H1 (cell line): ENCODE results near the gene EPHA1. TPM values are rescaled to one million over a fixed set of nuclear protein-coding genes. Genes with fewer than 3 reads are reported as not detected.

Source experiments
- CTCF ChIA-PET: fragments of 300-600 bp; sonication (Branson Sonifier 250); formaldehyde crosslinking; loops from one replicate; lab custom pipeline; 2021; ENCODE audit not compliant: partially characterized antibody; lab: Charles Lee
- POLR2A ChIA-PET: fragments of 300-600 bp; sonication (Branson Sonifier 250); formaldehyde crosslinking; loops from one replicate; lab custom pipeline; 2021; ENCODE audit warnings: inconsistent platforms; ENCODE audit not compliant: partially characterized antibody; lab: Charles Lee
- DNase-seq, 2 experiments: peaks; one replicate each; pipeline versions ENCODE4 v3.0.0 to v3.0.0-alpha.2; 2010 to 2022; ENCODE audit warnings: low spot score in 2 of 2, low read depth in 1 of 2, mixed read lengths in 1 of 2
- FAIRE-seq: peaks from 2 replicates; lab custom pipeline; 2011; peaks lifted over from hg19 to GRCh38; lab: Jason Lieb, UNC
- H2AFZ ChIP-seq: 2 replicates; pipeline ENCODE4 v1.8.1; 2012; ENCODE audit warnings: low read length, inconsistent platforms
- H2AK5ac ChIP-seq: 2 replicates; pipeline ENCODE4 v1.6.1; 2013; ENCODE audit warnings: low read depth, low read length
- H2BK120ac ChIP-seq: replicated peaks from 2 replicates; pipeline ENCODE3; 2013; ENCODE audit warnings: low read depth, low read length, inconsistent platforms
- H2BK12ac ChIP-seq: 2 replicates; pipeline ENCODE4 v1.6.1; 2013; ENCODE audit warnings: low read depth, low read length
- H2BK15ac ChIP-seq: 2 replicates; pipeline ENCODE4 v1.6.1; 2013; ENCODE audit warnings: low read length
- H2BK20ac ChIP-seq: 2 replicates; pipeline ENCODE4 v1.6.1; 2013; ENCODE audit warnings: low read length
- H2BK5ac ChIP-seq: 2 replicates; pipeline ENCODE4 v1.6.1; 2013; ENCODE audit warnings: low read depth, low read length
- H3K14ac ChIP-seq: 2 replicates; pipeline ENCODE4 v1.6.1; 2013; ENCODE audit warnings: inconsistent platforms; ENCODE audit not compliant: insufficient read length
- H3K18ac ChIP-seq: 2 replicates; pipeline ENCODE4 v1.6.1; 2013; ENCODE audit warnings: low read length; ENCODE audit errors: extremely low read depth
- H3K23ac ChIP-seq: 2 replicates; pipeline ENCODE4 v1.6.1; 2013; ENCODE audit warnings: inconsistent platforms; ENCODE audit not compliant: insufficient read length
- H3K23me2 ChIP-seq: 2 replicates; pipeline ENCODE4 v1.6.1; 2013; ENCODE audit warnings: low read depth, low read length
- H3K27ac ChIP-seq: 2 replicates; pipeline ENCODE4 v1.6.1; 2011; ENCODE audit warnings: low read depth, low read length, inconsistent platforms
- H3K27me3 ChIP-seq, 4 experiments: replicated peaks in 1 of 4; 1 replicate in 1 of 4; 2 replicates in 3 of 4; pipeline versions ENCODE4 v1.6.1 to v1.8.1; 2011 to 2013; ENCODE audit warnings: low read length in 3 of 4, mild to moderate bottlenecking in 3 of 4, inconsistent platforms in 2 of 4, mixed read lengths in 2 of 4, moderate library complexity in 1 of 4; ENCODE audit not compliant: control insufficient read depth in 3 of 4, insufficient read depth in 3 of 4; ENCODE audit errors: extremely low read depth in 1 of 4
- H3K36me3 ChIP-seq, 4 experiments: 2 replicates each; pipeline versions ENCODE4 v1.6.1 to v1.8.1; 2011 to 2013; ENCODE audit warnings: mild to moderate bottlenecking in 4 of 4, low read length in 3 of 4, moderate library complexity in 2 of 4, control low read depth in 1 of 4, inconsistent platforms in 1 of 4; ENCODE audit not compliant: insufficient read depth in 4 of 4, control insufficient read depth in 2 of 4
- H3K4ac ChIP-seq: replicated peaks from 2 replicates; pipeline ENCODE3; 2013; ENCODE audit warnings: low read length, low read depth, mixed read lengths, inconsistent platforms; ENCODE audit not compliant: insufficient read length
- H3K4me1 ChIP-seq, 4 experiments: replicated peaks in 1 of 4; 1 replicate in 1 of 4; 2 replicates in 3 of 4; pipeline versions ENCODE4 v1.6.1 to v1.8.1; 2011 to 2013; ENCODE audit warnings: low read length in 3 of 4, inconsistent platforms in 2 of 4, mixed read lengths in 1 of 4; ENCODE audit not compliant: insufficient read depth in 4 of 4, control insufficient read depth in 3 of 4
- H3K4me2 ChIP-seq, 2 experiments: 2 replicates each; pipeline versions ENCODE4 v1.6.1 to v1.8.1; 2011 to 2013; ENCODE audit warnings: low read depth in 2 of 2, low read length in 2 of 2, control low read depth in 1 of 2, inconsistent platforms in 1 of 2, mild to moderate bottlenecking in 1 of 2; ENCODE audit not compliant: insufficient read depth in 1 of 2
- H3K4me3 ChIP-seq, 4 experiments: fragments of 200-600, 300-600 bp in 1 of 4; sonication (generic), shearing (Covaris generic), sonication (Bioruptor Twin) in 1 of 4; 2 replicates each; pipeline versions ENCODE4 v1.5.1 to v1.8.1; 2011 to 2016; ENCODE audit warnings: low read length in 4 of 4, low read depth in 3 of 4, control low read depth in 2 of 4, inconsistent platforms in 2 of 4, mild to moderate bottlenecking in 2 of 4, mixed read lengths in 1 of 4, moderate library complexity in 1 of 4; ENCODE audit not compliant: insufficient read depth in 2 of 4; ENCODE audit errors: extremely low read depth in 1 of 4
- H3K56ac ChIP-seq: replicated peaks from 2 replicates; pipeline ENCODE3; 2013; ENCODE audit warnings: low read depth, mild to moderate bottlenecking, mixed read lengths, low read length, inconsistent platforms; ENCODE audit not compliant: insufficient read length
- H3K79me1 ChIP-seq: 2 replicates; pipeline ENCODE4 v1.6.1; 2013; ENCODE audit warnings: low read depth, low read length, control low read depth
- H3K79me2 ChIP-seq, 2 experiments: 2 replicates each; pipeline versions ENCODE4 v1.6.1 to v1.8.1; 2012 to 2013; ENCODE audit warnings: low read length in 2 of 2, mild to moderate bottlenecking in 2 of 2, inconsistent platforms in 1 of 2; ENCODE audit not compliant: insufficient read depth in 2 of 2, control insufficient read depth in 1 of 2
- H3K9ac ChIP-seq, 4 experiments: replicated peaks in 1 of 4; 1 replicate in 1 of 4; 2 replicates in 3 of 4; pipeline versions ENCODE4 v1.6.1 to v1.8.1; 2011 to 2013; ENCODE audit warnings: low read depth in 3 of 4, low read length in 3 of 4, control low read depth in 2 of 4, mild to moderate bottlenecking in 2 of 4, moderate library complexity in 2 of 4, inconsistent platforms in 1 of 4; ENCODE audit errors: extremely low read depth in 1 of 4
- H3K9me3 ChIP-seq, 2 experiments: 2 replicates each; pipeline versions ENCODE4 v1.6.1 to v1.8.1; 2012 to 2013; ENCODE audit warnings: mild to moderate bottlenecking in 2 of 2, moderate library complexity in 2 of 2, control low read depth in 1 of 2, inconsistent platforms in 1 of 2, low read depth in 1 of 2, low read length in 1 of 2, mixed read lengths in 1 of 2; ENCODE audit not compliant: insufficient read depth in 2 of 2
- H4K20me1 ChIP-seq, 2 experiments: replicated peaks in 1 of 2; 2 replicates each; pipeline versions ENCODE3 to v1.8.1; 2011 to 2013; ENCODE audit warnings: inconsistent platforms in 2 of 2, low read length in 2 of 2, mild to moderate bottlenecking in 1 of 2; ENCODE audit not compliant: insufficient read depth in 2 of 2, control insufficient read depth in 1 of 2
- H4K5ac ChIP-seq: 2 replicates; pipeline ENCODE4 v1.6.1; 2013; ENCODE audit warnings: low read length, low read depth, mixed read lengths, inconsistent platforms; ENCODE audit not compliant: insufficient read length
- H4K8ac ChIP-seq: 2 replicates; pipeline ENCODE4 v1.8.0; 2013; ENCODE audit warnings: mild to moderate bottlenecking, moderate library complexity, low read length, inconsistent platforms; ENCODE audit not compliant: insufficient read depth; ENCODE audit errors: extremely low read depth
- H4K91ac ChIP-seq: replicated peaks from 2 replicates; pipeline ENCODE3; 2013; ENCODE audit warnings: low read length, mixed read lengths, inconsistent platforms; ENCODE audit not compliant: insufficient read length
- BCL11A ChIP-seq, 2 experiments: IDR thresholded peaks; one replicate each; pipeline ENCODE4 v1.6.1; 2011; ENCODE audit warnings: low read depth in 2 of 2, low read length in 2 of 2, mild to moderate bottlenecking in 2 of 2
- CBX8 ChIP-seq: fragments of 300-800, 300-1000 bp; sonication (generic); IDR thresholded peaks from 2 replicates; pipeline ENCODE4 v1.7.1; 2016; ENCODE audit warnings: low read depth, low read length, borderline replicate concordance
- HDAC6 ChIP-seq: IDR thresholded peaks from one replicate; pipeline ENCODE4 v1.7.1; 2012; ENCODE audit warnings: low read depth, mild to moderate bottlenecking, inconsistent platforms, low read length, moderate library complexity
- NANOG ChIP-seq: IDR thresholded peaks from 2 replicates; pipeline ENCODE4 v1.6.1; 2011; ENCODE audit warnings: low read length, low read depth, mild to moderate bottlenecking, inconsistent platforms; ENCODE audit not compliant: insufficient read depth, poor library complexity, severe bottlenecking
- SP1 ChIP-seq: IDR thresholded peaks from 2 replicates; pipeline ENCODE4 v1.6.1; 2011; ENCODE audit warnings: low read depth, low read length
- WGBS, 2 experiments: shearing (Covaris generic) in 1 of 2; methylation state at CpG; one replicate each; pipeline versions ENCODE4 v1.1.6 to v1.1.7; 2013 to 2015; ENCODE audit warnings: low lambda C conversion rate in 2 of 2, mixed read lengths in 2 of 2, inconsistent platforms in 1 of 2, low coverage in 1 of 2, missing lambda C conversion rate in 1 of 2; ENCODE audit not compliant: insufficient replicate concordance in 2 of 2, insufficient coverage in 1 of 2, insufficient read length in 1 of 2; ENCODE audit errors: extremely low coverage in 1 of 2, missing lambda C conversion rate in 1 of 2; 5-methylcytosine and 5-hydroxymethylcytosine counted together
- polyA plus RNA-seq, 7 experiments: library from polyadenylated mRNA; depleted of rRNA in 3 of 7; stranded (reverse) in 5 of 7; unstranded in 2 of 7; fragments of >200 nt in 5 of 7; fragments of 200-250 nt in 2 of 7; gene quantifications; 1 replicate in 5 of 7; 2 replicates in 1 of 7; 4 replicates in 1 of 7; pipeline versions ENCODE4 v1.2.1 to v1.2.3, GENCODE V29; 2011 to 2013; ENCODE audit warnings: missing spikeins in 2 of 7, mixed read lengths in 2 of 7
- total RNA-seq: library from RNA; stranded (reverse); fragmentation: NEBNext Ultra II Directional; extraction: Animal tissue kit (Norgen Biotek cat#: 25700); gene quantifications from 2 replicates; pipeline ENCODE4 v1.2.1, GENCODE V29; 2021

The EPHA1 gene
- total and polyA plus RNA-seq, 2 of the 8 experiments (the other 6 are each of a cell fraction or from before 2014, with no cell fraction given), result 86.5 to 133 TPM

GRCh38 chr7:143407287-143408251, 1.1 kb downstream of the EPHA1 start:
- Histone ChIP-seq H3K27ac (peak overlapping the region; percentile 71), H4K5ac (peak overlapping the region; percentile 28), H3K9me3 (no peaks in the 10 kb centered on the region), H3K23me2 (peaks cover 14% of the 10 kb centered on the region), H3K27me3 (no peaks in the 10 kb centered on the region), H4K20me1 (peaks cover 3 to 6% of the 10 kb centered on the region in 2 experiments), H3K56ac (peak overlapping the region; percentile 24), H2BK15ac (peak overlapping the region; percentile 84), H2AK5ac (peak overlapping the region; percentile 96; the same call in 1 of the 2 replicates), H3K4me3 (peak overlapping the region; percentile 86 to 91 (median 88)), H4K8ac (no peak overlapping the region; the same call in 1 of the 2 replicates), H2AFZ (no peak overlapping the region), H2BK20ac (peak overlapping the region; percentile 76), H3K9ac (peak overlapping the region in 3 of 4 experiments; percentile 67 to 77 (median 74); a peak in 6 of 7 replicates), H3K23ac (no peak overlapping the region), H3K79me2 (peaks cover 0 to 49% of the 10 kb centered on the region in 2 experiments; a peak in 3 of 4 replicates), H3K14ac (peak overlapping the region; percentile 67), H2BK5ac (peak overlapping the region; percentile 94; the same call in 1 of the 2 replicates), H2BK120ac (peak overlapping the region; percentile 62), H4K91ac (peak overlapping the region; percentile 50), H3K4me2 (peak overlapping the region; percentile 96 to 98), H3K4ac (peak overlapping the region; percentile 91), H2BK12ac (peak overlapping the region; percentile 75; the same call in 1 of the 2 replicates), H3K36me3 (peaks cover 0 to 9% (median 3%) of the 10 kb centered on the region in 4 experiments; a peak in 6 of 8 replicates), H3K79me1 (peaks cover 13% of the 10 kb centered on the region), H3K18ac (peak overlapping the region; percentile 78), H3K4me1 (peaks cover 17 to 40% (median 28%) of the 10 kb centered on the region in 4 experiments)
- ChIA-PET POLR2A (interaction anchor here (0.8 to 25.2 kb wide), 14 partner anchors 8 to 120 kb away, joined by 3 to 518 read pairs (median 4); partner anchors contain the start of genes CASP2, FAM131B and ZYX), CTCF (interaction anchor here (0.7 to 23.5 kb wide), 15 partner anchors 9 to 408 kb away, joined by 3 to 359 read pairs (median 5); partner anchors contain the start of gene ZYX)
- DNase-seq, result no peak
- 16% methylated on average over 13 of the region's 13 CpGs; no CpG with 5 or more reads in 1 of the 2 experiments for WGBS, 2 experiments
- FAIRE-seq, result no peak
- no peak for TF ChIP-seq NANOG
- no peak for TF ChIP-seq CBX8
- no peak for TF ChIP-seq BCL11A (IDR thresholded peaks at IDR 0.05; ENCODE audit: low read depth in 2 of 2, low read length in 2 of 2)
- TF ChIP-seq HDAC6, result no peak
- TF ChIP-seq SP1, result no peak
